HEK293 (cell line): Measurements from ENCODE around the gene PSTK.

Experiments
- CTCF ChIA-PET: fragments of 350-600 bp; formaldehyde crosslinking; extraction: SDS; loops from one replicate; lab custom pipeline; 2021; ENCODE audit warnings: antibody characterized with exemption; lab: Yijun Ruan, JAX
- POLR2A ChIA-PET: fragments of 300-600 bp; formaldehyde crosslinking; extraction: SDS; loops from one replicate; lab custom pipeline; 2020; ENCODE audit warnings: antibody characterized with exemption, inconsistent platforms; lab: Yijun Ruan, JAX
- H3K27ac ChIP-seq: fragments of 200-500 bp; sonication (Bioruptor generic); 2 replicates; pipeline ENCODE4 v1.5.1; 2014; ENCODE audit warnings: low read depth, low read length, control low read depth, inconsistent platforms; ENCODE audit errors: extremely low read depth
- H3K36me3 ChIP-seq, 2 experiments: fragments of 200-500 bp in 1 of 2; sonication (Bioruptor generic) in 1 of 2; 1 replicate in 1 of 2; 2 replicates in 1 of 2; pipeline ENCODE4 v1.5.1; 2014 to 2017; ENCODE audit warnings: inconsistent platforms in 2 of 2, low read length in 2 of 2; ENCODE audit not compliant: control insufficient read depth in 2 of 2, insufficient read depth in 1 of 2
- H3K4me1 ChIP-seq: fragments of 200-500 bp; sonication (Bioruptor generic); 2 replicates; pipeline ENCODE4 v1.5.1; 2014; ENCODE audit warnings: mild to moderate bottlenecking, low read length, inconsistent platforms; ENCODE audit not compliant: control insufficient read depth, insufficient read depth
- H3K4me3 ChIP-seq: 2 replicates; pipeline ENCODE4 v1.5.1; 2011; ENCODE audit warnings: low read depth, mild to moderate bottlenecking, control low read depth, low read length, moderate library complexity
- H3K9me3 ChIP-seq: fragments of 200-500 bp; sonication (Bioruptor generic); 2 replicates; pipeline ENCODE4 v1.5.1; 2014; ENCODE audit warnings: low read depth, low read length, inconsistent platforms; ENCODE audit not compliant: control insufficient read depth, insufficient read depth
- GLI4 ChIP-seq: fragments of 450-650 bp; formaldehyde crosslinking; IDR thresholded peaks from 2 replicates; pipeline ENCODE4 v1.5.1; 2016; ENCODE audit warnings: missing biosample characterization, missing genetic modification characterization
- HOXD13 ChIP-seq: sonication (generic); formaldehyde crosslinking; IDR thresholded peaks from 2 replicates; pipeline ENCODE4 v1.8.0; 2022; ENCODE audit warnings: missing genetic modification reagents, borderline replicate concordance
- PRDM2 ChIP-seq: fragments of 450-650 bp; formaldehyde crosslinking; IDR thresholded peaks from 2 replicates; pipeline ENCODE4 v1.5.1; 2016; ENCODE audit warnings: missing biosample characterization, missing genetic modification characterization, borderline replicate concordance
- REPIN1 ChIP-seq: fragments of 450-650 bp; formaldehyde crosslinking; IDR thresholded peaks from 2 replicates; pipeline ENCODE4 v1.5.1; 2017; ENCODE audit warnings: missing biosample characterization, missing genetic modification characterization, low read depth
- ZFP37 ChIP-seq: fragments of 450-650 bp; formaldehyde crosslinking; IDR thresholded peaks from 2 replicates; pipeline ENCODE4 v1.5.1; 2016; ENCODE audit warnings: missing biosample characterization, missing genetic modification characterization
- ZNF19 ChIP-seq: fragments of 450-650 bp; formaldehyde crosslinking; IDR thresholded peaks from 2 replicates; pipeline ENCODE4; 2016; ENCODE audit warnings: missing biosample characterization, missing genetic modification characterization, low read depth
- ZNF274 ChIP-seq, 2 experiments: fragments of 200-500 bp in 1 of 2; fragments of 450-650 bp in 1 of 2; sonication (Bioruptor generic) in 1 of 2; formaldehyde crosslinking in 1 of 2; IDR thresholded peaks; 2 replicates each; pipeline versions ENCODE4 v1.5.1 to v1.6.1; 2014 to 2016; ENCODE audit warnings: borderline replicate concordance in 1 of 2, inconsistent platforms in 1 of 2, low read length in 1 of 2, missing biosample characterization in 1 of 2, missing genetic modification characterization in 1 of 2
- ZNF768 ChIP-seq: fragments of 450-650 bp; formaldehyde crosslinking; IDR thresholded peaks from 2 replicates; pipeline ENCODE4 v1.5.1; 2018; ENCODE audit warnings: missing biosample characterization, mild to moderate bottlenecking, missing genetic modification characterization
- TF ChIP-seq, protein P1 (sequence below): fragments of 450-650 bp; formaldehyde crosslinking; IDR thresholded peaks from 2 replicates; pipeline ENCODE4 v1.5.1; 2016; ENCODE audit warnings: missing biosample characterization, missing genetic modification characterization
- TF ChIP-seq, protein P2 (sequence below): fragments of 450-650 bp; formaldehyde crosslinking; IDR thresholded peaks from 2 replicates; pipeline ENCODE4 v1.5.1; 2016; ENCODE audit warnings: missing biosample characterization, missing genetic modification characterization, low read depth
- TF ChIP-seq, protein P3 (sequence below): fragments of 450-650 bp; formaldehyde crosslinking; IDR thresholded peaks from 2 replicates; pipeline ENCODE4 v1.5.1; 2016; ENCODE audit warnings: missing biosample characterization, missing genetic modification characterization

Gene PSTK

GRCh38 chr10:122974023-122974422 is 6.2 kb upstream of the PSTK start:
- CTCF ChIA-PET, result no interaction called here
- Histone ChIP-seq H3K4me3 (no peak overlapping the region), H3K36me3 (no peaks in the 10 kb centered on the region), H3K4me1 (no peaks in the 10 kb centered on the region), H3K27ac (no peak overlapping the region), H3K9me3 (no peaks in the 10 kb centered on the region)
- no peak for TF ChIP-seq ZNF19 (tag by site-specific recombination)
- TF ChIP-seq, protein P1, sequence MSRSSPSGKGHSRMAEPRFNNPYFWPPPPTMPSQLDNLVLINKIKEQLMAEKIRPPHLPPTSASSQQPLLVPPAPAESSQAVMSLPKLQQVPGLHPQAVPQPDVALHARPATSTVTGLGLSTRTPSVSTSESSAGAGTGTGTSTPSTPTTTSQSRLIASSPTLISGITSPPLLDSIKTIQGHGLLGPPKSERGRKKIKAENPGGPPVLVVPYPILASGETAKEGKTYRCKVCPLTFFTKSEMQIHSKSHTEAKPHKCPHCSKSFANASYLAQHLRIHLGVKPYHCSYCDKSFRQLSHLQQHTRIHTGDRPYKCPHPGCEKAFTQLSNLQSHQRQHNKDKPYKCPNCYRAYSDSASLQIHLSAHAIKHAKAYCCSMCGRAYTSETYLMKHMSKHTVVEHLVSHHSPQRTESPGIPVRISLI (tag by site-specific recombination), result no peak
- TF ChIP-seq GLI4 (tag by site-specific recombination), result no peak
- TF ChIP-seq ZFP37 (tag by site-specific recombination), result no peak
- POLR2A ChIA-PET, result no interaction called here

- TF ChIP-seq ZNF768 (tag by site-specific recombination) (no peak), HOXD13 (CRISPR knock-in tag) (no peak), REPIN1 (tag by site-specific recombination) (no peak), GLI4 (tag by site-specific recombination) (no peak), ZNF274 (IDR thresholded peaks at IDR 0.05; ENCODE audit: low read length) (no peak), ZNF274 (tag by site-specific recombination; IDR thresholded peaks at IDR 0.05; ENCODE audit: borderline replicate concordance) (no peak)
- TF ChIP-seq, protein P2, sequence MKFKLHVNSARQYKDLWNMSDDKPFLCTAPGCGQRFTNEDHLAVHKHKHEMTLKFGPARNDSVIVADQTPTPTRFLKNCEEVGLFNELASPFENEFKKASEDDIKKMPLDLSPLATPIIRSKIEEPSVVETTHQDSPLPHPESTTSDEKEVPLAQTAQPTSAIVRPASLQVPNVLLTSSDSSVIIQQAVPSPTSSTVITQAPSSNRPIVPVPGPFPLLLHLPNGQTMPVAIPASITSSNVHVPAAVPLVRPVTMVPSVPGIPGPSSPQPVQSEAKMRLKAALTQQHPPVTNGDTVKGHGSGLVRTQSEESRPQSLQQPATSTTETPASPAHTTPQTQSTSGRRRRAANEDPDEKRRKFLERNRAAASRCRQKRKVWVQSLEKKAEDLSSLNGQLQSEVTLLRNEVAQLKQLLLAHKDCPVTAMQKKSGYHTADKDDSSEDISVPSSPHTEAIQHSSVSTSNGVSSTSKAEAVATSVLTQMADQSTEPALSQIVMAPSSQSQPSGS (tag by site-specific recombination), result 0 out of 2 replicates have a peak, but pooled peaks have one; percentile 11
- CTCF ChIA-PET, result no interaction called here
These were observed 5.6 kb upstream of the PSTK start for GRCh38 chr10:122974543-122975064.

DNA sequence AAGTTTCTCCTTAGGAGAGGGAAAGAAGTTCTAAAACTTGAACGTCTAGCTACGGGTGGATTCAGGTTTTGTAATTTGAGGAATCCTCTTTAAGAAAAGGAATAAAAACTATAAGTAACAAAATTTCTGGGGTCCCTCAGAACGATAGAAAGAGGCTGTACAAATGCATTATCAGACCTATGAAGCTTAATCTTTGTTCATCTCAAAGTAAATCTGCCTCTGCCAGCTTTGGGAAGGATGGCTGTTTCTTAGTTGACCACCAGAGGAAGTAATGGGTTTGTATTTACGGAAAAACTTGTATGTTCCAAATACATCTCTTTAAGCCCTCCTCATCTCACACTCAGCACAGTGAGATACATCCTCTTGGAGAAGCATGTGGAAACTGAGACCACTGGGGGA is 864 bp downstream of the PSTK start:
- H3K4me1 ChIP-seq, result no peaks in the 10 kb centered on the region; the same call in 1 of the 2 replicates
- peak overlapping the region; percentile 70 for H3K4me3 ChIP-seq
- ChIA-PET POLR2A (interaction anchor here (0.7 to 1.7 kb wide), 6 partner anchors 9 to 96 kb away, joined by 3 to 9 read pairs (median 3); partner anchors contain the start of genes ACADSB, C10orf88 and IKZF5), CTCF (interaction anchor here (0.6 to 2.1 kb wide), 7 partner anchors 9 to 31 kb away, joined by 3 to 14 read pairs (median 3); partner anchors contain the start of gene IKZF5)
- no peak for TF ChIP-seq PRDM2 (tag by site-specific recombination)
- TF ChIP-seq, protein P1 (tag by site-specific recombination), result no peak
- TF ChIP-seq, protein P3, sequence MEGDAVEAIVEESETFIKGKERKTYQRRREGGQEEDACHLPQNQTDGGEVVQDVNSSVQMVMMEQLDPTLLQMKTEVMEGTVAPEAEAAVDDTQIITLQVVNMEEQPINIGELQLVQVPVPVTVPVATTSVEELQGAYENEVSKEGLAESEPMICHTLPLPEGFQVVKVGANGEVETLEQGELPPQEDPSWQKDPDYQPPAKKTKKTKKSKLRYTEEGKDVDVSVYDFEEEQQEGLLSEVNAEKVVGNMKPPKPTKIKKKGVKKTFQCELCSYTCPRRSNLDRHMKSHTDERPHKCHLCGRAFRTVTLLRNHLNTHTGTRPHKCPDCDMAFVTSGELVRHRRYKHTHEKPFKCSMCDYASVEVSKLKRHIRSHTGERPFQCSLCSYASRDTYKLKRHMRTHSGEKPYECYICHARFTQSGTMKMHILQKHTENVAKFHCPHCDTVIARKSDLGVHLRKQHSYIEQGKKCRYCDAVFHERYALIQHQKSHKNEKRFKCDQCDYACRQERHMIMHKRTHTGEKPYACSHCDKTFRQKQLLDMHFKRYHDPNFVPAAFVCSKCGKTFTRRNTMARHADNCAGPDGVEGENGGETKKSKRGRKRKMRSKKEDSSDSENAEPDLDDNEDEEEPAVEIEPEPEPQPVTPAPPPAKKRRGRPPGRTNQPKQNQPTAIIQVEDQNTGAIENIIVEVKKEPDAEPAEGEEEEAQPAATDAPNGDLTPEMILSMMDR (tag by site-specific recombination), result peak; percentile 47; the same call in 1 of the 2 replicates
- no peaks in the 10 kb centered on the region for H3K9me3 ChIP-seq
- H3K27ac ChIP-seq, result no peak overlapping the region
- peaks cover 4 to 20% of the 10 kb centered on the region in 2 experiments; a peak in 2 of 3 replicates for H3K36me3 ChIP-seq

More at GRCh38 chr10:122974543-122975064, 5.6 kb upstream of the PSTK start:
- no peak overlapping the region for H3K27ac ChIP-seq
- H3K4me1 ChIP-seq, result no peaks in the 10 kb centered on the region
- H3K4me3 ChIP-seq, result no peak overlapping the region
- H3K9me3 ChIP-seq, result no peaks in the 10 kb centered on the region
- H3K36me3 ChIP-seq, result no peaks in the 10 kb centered on the region
- POLR2A ChIA-PET, result no interaction called here
